Fibroblast of pulmonary artery (primary cell): ENCODE data around the gene GRK4.
"Not testable (repeated sequence)": the region's sequence is repeated elsewhere in the genome, so short reads cannot be mapped to it uniquely, and the experiment has no call there.

Source experiments
- DNase-seq: peaks from one replicate; pipeline ENCODE4 v3.0.0-alpha.2; 2010; ENCODE audit warnings: low read depth
- H3K4me3 ChIP-seq: replicated peaks from 2 replicates; pipeline ENCODE4 v1.5.1; 2011; ENCODE audit warnings: low read depth, mild to moderate bottlenecking, control low read depth, low read length, moderate library complexity
- CTCF ChIP-seq: IDR thresholded peaks from 2 replicates; pipeline ENCODE4 v1.5.1; 2011; ENCODE audit warnings: mild to moderate bottlenecking, control low read depth, low read length, inconsistent platforms; ENCODE audit errors: missing control alignments

Gene GRK4

GRCh38 chr4:3044870-3045819 lies 81.8 kb downstream of the GRK4 start:
- DNase-seq, result peak; percentile 65
- no peak for TF ChIP-seq CTCF
- no peak overlapping the region for H3K4me3 ChIP-seq

- TF ChIP-seq CTCF, result no peak
- no peak for DNase-seq
- no peak overlapping the region for H3K4me3 ChIP-seq
Observed at GRCh38 chr4:3046162-3046561, 82.8 kb downstream of the GRK4 start.

- no peak overlapping the region for H3K4me3 ChIP-seq
- TF ChIP-seq CTCF, result no peak
- no peak for DNase-seq
Observed at GRCh38 chr4:3046623-3047022, 83.3 kb downstream of the GRK4 start.

GRCh38 chr4:3047464-3048286 lies 84.3 kb downstream of the GRK4 start:
- peak; percentile 76 for TF ChIP-seq CTCF
- peak; percentile 57 for DNase-seq
- no peak overlapping the region for H3K4me3 ChIP-seq

- H3K4me3 ChIP-seq, DNase-seq: not testable (repeated sequence)
Observed at GRCh38 chr4:3051141-3051897, 87.9 kb downstream of the GRK4 start.

GRCh38 chr4:3054169-3054759 lies 90.9 kb downstream of the GRK4 start:
- TF ChIP-seq CTCF, result no peak
- H3K4me3 ChIP-seq, result no peak overlapping the region
- no peak for DNase-seq
